NCI-H146 (cell line): ENCODE data around the gene KIFC3.

Source experiments
- DNase-seq: peaks from one replicate; lab custom pipeline; 2025; lab: John Stamatoyannopoulos, UW

KIFC3 gene

DNA sequence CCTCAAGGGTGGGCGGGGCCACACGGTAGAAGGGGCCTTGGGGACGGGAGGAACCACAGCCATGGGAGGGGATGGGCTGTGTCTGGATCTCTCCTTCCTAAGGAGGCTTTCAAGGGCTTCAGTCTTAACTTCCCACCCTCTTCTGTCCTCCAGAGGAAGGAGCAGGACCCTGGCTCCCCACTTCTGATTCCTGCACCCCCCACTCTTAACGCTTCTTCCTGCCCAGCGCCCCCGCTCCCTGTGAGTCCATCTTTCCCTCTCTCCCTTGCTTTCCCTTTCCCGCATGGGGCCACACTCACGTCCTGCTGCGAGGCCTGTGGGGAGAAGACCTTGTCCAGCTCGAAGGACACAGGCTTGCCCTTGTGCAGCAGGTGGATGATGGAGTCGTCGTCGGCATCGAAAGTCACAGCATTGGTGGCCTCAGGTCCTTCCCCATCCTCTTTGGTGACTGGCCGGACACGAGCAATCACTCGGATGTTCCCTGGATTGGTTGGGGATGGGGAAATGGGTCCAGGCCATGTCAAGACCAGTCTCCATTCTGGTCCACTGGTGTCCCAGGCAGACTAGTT, 37.0 kb downstream of the KIFC3 start:
- no peak for DNase-seq

- peak; percentile 2 for DNase-seq
These were observed 37.7 kb downstream of the KIFC3 start for GRCh38 chr16:57764341-57765159.

GRCh38 chr16:57764006-57764340, 38.3 kb downstream of the KIFC3 start:
- DNase-seq = no peak

DNA sequence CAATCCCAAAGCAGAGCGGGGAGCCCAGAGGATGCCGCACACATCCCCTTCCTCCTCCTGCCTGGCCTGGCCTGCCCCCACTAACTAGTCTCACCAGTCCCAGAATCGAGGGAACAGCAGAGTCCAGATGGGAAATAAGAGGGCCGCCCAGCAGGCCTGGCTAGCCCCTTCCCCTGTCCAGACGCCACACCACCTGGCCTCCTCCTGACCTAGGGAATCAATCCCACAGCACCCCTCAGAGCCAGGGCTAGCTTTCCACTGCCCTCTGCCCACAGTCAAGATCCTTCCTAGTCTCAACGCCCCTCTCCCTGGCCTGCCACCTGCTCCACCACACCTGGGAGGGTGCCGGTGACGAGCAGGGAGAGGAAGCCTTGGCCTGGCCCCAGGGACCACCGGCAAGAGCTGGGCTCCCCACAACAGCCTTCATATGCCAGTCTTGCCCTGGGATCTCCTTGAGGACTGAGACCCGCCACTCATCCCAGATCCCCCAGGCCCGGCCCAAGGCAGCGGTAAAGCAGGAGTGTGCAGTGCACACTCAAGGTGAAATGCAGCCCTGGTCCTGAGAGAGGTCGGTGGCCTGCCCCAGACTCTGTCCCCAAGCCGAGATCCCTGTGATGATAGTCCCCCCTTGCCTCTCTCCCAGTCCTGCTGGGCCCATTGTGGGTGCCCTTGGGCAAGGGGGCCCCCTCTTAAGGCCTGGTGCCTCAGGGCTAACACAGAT, 38.8 kb downstream of the KIFC3 start:
- DNase-seq = no peak

- no peak for DNase-seq
These were observed 39.8 kb downstream of the KIFC3 start for GRCh38 chr16:57762365-57763040.

DNA sequence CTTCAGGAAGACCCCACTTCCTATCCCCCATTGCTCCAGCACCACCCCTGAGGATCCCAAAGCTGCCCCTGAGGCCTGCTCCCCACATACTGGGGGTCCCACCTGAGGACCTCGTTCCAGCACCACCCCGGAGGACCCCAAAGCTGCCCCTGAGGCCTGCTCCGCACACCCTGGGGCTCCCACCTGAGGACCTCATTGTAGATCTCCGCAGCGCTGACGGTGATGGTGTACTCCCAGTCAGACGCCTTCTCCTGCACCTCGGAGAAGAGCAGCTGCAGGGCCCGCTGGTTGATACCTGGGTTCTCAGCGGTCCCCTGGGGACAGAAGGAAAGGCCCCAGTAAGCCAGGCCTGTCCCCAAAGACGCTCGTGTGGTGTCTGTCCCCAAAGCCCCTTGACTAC, 40.3 kb downstream of the KIFC3 start:
- no peak for DNase-seq

- DNase-seq = no peak
These were observed 41.0 kb downstream of the KIFC3 start for GRCh38 chr16:57761301-57761700.

DNA sequence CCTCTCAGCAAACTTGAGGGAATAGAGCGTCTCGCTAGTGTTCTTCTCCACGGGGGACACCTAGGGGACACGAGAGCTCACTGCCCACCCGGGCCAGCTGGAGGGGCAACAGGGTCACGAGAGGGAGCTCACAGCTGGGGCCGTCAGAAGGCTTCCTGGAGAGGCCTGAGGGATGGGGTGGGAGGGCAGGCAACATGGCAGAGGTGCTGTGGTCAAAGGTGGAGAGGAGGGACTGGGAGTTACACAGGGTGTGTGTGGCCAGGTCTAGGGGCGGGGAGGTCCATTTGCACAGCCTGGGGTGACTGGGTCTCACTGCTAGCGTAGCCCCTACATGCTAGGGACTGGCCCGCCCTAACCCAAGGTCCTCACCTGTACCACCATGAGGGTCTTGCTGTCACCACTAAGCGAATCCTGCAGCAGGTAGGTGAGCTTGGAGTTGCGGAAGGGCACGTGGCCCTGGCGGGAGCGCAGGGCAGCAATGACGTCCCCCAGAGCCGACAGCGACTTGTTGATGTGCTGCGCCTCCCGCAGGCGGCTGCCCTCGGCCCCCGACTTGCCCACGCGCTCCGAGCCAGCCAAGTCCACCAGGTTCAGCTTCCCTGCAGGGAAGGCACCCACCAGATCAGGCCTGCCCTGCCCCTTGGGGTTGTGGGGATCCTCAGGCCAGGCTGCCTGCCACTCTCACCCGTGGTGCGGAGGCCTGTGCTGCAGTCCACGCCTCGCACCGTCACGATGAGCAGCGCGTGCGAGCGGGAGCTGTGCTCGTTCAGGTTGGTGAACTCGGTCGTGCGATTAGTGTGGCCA, 41.7 kb downstream of the KIFC3 start:
- no peak for DNase-seq

DNA sequence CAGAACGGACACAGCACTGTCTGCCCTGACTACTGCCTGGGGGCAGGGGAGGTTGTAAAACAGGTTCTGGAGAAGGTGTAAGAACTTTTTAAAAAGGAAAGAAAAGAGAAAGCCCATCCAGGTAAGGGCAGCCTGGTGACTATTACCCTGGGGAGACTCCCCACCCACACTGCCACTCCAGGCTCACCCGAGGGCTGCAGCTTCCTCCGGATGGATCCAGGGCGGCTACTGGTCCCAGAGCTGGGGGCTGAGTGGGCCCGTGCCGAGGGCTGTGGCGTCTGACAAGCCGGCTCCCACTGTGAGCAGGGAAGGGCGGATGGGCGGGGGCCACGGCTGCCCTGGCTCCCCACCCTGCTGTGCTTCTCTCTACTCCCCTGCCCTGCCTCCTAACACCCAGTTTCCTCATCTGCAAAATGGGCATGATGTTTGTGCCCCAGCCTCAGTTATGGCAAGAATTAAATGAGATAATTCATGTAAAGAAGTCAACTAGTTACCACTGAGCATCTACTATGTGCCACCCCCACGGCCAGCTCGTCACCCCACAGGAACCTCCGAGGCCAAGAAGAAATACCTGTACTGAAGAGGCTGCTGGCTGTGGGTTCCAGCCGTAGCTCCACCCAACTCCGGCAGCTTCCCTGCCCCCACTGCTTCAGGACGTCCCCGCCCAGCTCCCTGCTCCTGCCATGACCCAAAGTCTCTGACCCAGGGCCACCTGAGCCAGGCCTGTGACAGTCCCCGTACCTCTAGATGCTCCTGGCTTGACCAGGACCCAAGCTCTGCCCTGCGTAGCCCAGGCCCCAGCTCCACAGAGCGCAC, 42.5 kb downstream of the KIFC3 start:
- DNase-seq = no peak

DNA sequence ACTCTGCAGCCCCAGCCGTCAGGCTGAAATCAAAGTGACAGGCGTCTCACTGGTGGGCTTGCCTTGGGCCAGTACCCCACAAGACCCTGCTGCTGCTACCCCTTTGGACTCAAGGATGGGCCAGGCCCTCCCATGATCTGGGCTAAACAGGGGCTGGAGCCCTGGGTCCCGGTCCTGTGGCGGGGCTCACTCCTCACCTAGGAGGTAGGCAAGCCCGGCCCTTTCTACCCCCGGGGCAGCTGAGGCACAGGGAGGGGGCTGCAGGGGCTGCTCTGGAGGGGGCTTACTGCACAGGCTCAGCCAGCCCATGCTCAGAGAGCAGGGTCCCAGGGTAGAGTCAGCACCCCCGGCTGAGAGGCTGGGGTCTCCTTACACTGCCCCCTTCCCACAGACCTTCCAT, 43.2 kb downstream of the KIFC3 start:
- DNase-seq = no peak

GRCh38 chr16:57758331-57759117, 43.8 kb downstream of the KIFC3 start:
- DNase-seq = no peak

DNA sequence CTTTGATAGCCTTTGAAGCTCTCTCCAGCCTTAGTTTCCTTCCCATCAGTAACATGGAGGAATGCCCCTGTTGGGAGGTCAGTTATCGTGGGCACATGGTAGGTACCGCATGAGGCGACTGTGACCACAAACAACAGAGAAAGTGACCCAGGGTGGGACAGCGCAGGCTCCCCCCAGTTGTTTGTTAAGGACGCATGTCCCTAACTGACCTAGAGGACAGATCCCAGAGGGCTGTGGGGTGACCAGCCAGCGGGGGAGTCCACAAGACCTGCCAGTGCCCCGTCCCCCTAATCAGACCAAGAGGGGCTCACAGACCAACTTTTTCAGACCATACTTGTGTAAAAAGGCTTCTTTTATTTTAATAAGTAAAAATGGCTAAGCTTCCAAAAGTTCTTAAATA, 44.4 kb downstream of the KIFC3 start:
- DNase-seq = no peak

GRCh38 chr16:57757326-57757786, 44.9 kb downstream of the KIFC3 start:
- peak; percentile 43 for DNase-seq

- no peak for DNase-seq
These were observed 45.6 kb downstream of the KIFC3 start for GRCh38 chr16:57756424-57757325.

- DNase-seq = no peak
These were observed 46.4 kb downstream of the KIFC3 start for GRCh38 chr16:57755726-57756423.

DNA sequence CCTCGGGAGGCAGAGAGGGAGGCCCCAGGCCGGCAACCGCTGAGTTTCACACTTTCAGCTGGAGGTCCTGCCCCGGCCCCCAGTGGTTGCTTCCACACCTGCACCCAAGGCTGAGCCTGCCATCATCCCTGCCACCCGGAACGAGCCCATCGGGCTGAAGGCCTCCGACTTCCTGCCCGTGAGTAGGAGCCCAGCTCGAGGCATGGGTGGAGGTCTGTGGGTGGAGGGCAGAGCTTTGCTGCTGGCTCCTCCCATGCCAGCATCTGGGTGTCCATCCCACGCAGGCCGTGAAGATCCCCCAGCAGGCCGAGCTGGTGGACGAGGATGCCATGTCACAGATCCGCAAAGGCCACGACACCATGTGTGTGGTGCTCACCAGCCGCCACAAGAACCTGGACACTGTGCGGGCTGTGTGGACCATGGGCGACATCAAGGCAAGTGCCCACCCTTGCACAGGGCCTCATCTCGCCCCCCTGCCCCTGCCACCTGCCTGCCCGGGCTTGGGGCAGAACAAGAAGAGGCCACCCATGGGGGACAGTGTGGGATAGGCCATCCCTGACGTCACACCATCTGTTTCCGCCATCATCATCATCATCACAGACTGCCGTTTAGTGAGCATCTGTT, 47.1 kb downstream of the KIFC3 start:
- no peak for DNase-seq

- no peak for DNase-seq
These were observed 47.8 kb downstream of the KIFC3 start for GRCh38 chr16:57754354-57755060.
